Neuron (in vitro differentiated cells): ENCODE measurements around the gene KANSL3.

Experiments
- H2AFZ ChIP-seq: one replicate; pipeline ENCODE4 v1.6.1; 2013; ENCODE audit warnings: low read depth, mild to moderate bottlenecking, inconsistent platforms, low read length, moderate library complexity
- H3K27me3 ChIP-seq: one replicate; pipeline ENCODE4 v1.6.1; 2013; ENCODE audit warnings: low read length; ENCODE audit not compliant: insufficient read depth
- H3K36me3 ChIP-seq: one replicate; pipeline ENCODE4 v1.6.1; 2013; ENCODE audit warnings: low read length; ENCODE audit not compliant: insufficient read depth
- H3K4me1 ChIP-seq: one replicate; pipeline ENCODE4 v1.6.1; 2013; ENCODE audit warnings: low read length; ENCODE audit not compliant: insufficient read depth
- H3K4me3 ChIP-seq: 2 replicates; pipeline ENCODE4 v1.5.1; 2013; ENCODE audit warnings: mild to moderate bottlenecking, low read length, moderate library complexity
- H3K9me3 ChIP-seq: one replicate; pipeline ENCODE4 v1.6.1; 2013; ENCODE audit warnings: low read length

Gene KANSL3

GRCh38 chr2:96616535-96616934 is 21.6 kb downstream of the KANSL3 start:
- H3K36me3 ChIP-seq: peaks cover 70% of the 10 kb centered on the region
- no peaks in the 10 kb centered on the region for H3K9me3 ChIP-seq
- no peaks in the 10 kb centered on the region for H3K27me3 ChIP-seq
- H3K4me3 ChIP-seq: no peak overlapping the region
- H2AFZ ChIP-seq: no peak overlapping the region
- no peaks in the 10 kb centered on the region for H3K4me1 ChIP-seq

DNA sequence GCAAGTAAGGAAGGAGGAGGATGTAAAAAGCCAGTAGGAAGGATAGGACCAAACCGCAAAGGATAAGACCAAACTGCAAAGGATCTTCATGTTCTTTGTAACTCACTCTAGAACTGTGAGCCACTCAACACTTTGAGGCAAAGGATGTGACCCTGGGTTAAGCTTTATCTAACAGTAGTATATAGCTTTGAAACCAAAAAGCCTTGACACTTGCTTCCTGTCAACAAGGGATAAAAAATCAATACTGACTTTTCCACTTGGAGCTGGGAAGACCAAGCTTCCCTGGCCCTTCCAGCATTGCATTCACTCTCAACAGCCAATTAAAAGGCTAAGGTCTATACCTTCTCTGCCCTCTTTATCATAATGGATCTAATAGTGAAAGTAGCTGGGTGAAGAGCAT is 22.0 kb downstream of the KANSL3 start:
- Histone ChIP-seq H2AFZ (no peak overlapping the region), H3K27me3 (no peaks in the 10 kb centered on the region), H3K4me3 (no peak overlapping the region), H3K9me3 (no peaks in the 10 kb centered on the region), H3K4me1 (no peaks in the 10 kb centered on the region), H3K36me3 (peaks cover 75% of the 10 kb centered on the region)

DNA sequence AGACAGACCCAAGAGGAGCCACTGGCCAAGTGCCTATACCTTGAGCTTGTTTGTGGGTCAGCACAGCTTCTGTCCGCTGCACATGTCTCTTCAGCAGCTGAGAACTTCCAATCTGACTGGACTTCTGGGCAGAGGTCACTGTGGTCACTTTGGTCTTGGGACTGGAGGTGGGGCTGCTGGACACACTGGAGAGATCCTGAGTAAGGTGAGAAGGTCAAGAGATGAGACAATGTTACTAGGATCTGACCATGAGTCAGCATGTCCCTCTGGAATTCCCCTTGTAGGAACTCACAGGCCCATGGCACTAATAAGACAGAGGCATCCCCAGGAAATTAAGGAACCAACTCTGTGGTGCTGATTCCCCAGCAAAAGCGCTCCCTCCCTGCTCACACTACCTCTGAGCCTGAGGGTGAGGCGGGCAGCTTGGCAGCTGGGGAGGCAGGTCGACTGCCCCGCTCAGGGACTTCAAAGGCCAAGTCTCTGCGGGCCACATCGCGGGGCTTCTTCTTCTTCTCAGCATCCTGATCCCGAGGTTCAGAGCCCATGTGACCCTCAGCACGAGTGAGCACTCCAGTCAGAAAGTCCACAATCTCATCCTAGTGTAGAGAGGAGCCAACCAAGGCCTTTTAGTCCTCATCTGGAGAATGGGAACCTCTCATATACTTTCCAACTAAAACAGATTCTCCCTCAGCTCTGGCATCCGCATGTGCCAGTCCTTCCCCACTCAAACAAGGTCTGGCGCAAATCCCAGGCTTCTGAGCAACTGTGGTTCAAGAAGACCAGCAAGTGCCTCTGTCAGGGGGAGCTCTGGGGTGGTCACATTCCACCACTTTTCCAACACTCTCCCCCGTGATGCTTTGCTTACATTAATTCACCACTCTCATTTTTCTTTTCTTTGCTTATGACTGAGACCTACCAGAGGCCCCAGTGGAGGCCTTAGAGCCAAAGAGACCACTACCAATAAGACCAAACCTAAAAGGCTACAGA is 29.4 kb downstream of the KANSL3 start:
- H2AFZ ChIP-seq: no peak overlapping the region
- H3K27me3 ChIP-seq: no peaks in the 10 kb centered on the region
- H3K36me3 ChIP-seq: peaks cover 93% of the 10 kb centered on the region
- no peaks in the 10 kb centered on the region for H3K9me3 ChIP-seq
- H3K4me1 ChIP-seq: peaks cover 11% of the 10 kb centered on the region
- no peak overlapping the region for H3K4me3 ChIP-seq

DNA sequence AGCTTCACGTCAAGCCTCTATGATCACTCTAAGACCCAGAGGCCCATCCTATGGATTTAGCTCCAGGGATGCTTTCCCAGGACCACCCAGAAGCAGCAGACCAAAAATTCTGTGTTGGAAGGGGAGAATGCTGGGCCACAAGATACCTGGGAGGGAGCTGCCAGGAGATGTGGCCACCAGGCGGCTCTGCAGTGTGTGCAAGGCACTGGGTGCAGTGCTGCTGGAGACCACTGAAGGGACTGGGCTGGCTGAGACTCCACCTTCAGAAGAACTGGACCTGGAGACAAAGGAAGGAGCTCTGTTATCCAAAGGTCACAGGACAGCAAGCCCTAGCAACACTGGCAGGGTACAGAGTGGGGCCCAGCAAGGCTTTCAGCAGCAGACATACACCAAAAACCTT is 34.0 kb downstream of the KANSL3 start:
- H3K4me3 ChIP-seq: no peak overlapping the region
- H2AFZ ChIP-seq: no peak overlapping the region
- peaks cover 93% of the 10 kb centered on the region for H3K36me3 ChIP-seq
- H3K4me1 ChIP-seq: peaks cover 11% of the 10 kb centered on the region
- H3K27me3 ChIP-seq: no peaks in the 10 kb centered on the region
- H3K9me3 ChIP-seq: no peaks in the 10 kb centered on the region

- no peak overlapping the region for H3K4me3 ChIP-seq
- H3K4me1 ChIP-seq: peaks cover 9% of the 10 kb centered on the region
- no peaks in the 10 kb centered on the region for H3K9me3 ChIP-seq
- H2AFZ ChIP-seq: no peak overlapping the region
- H3K36me3 ChIP-seq: peaks cover 86% of the 10 kb centered on the region
- H3K27me3 ChIP-seq: no peaks in the 10 kb centered on the region
Observed at GRCh38 chr2:96602330-96602823, 35.7 kb downstream of the KANSL3 start.

DNA sequence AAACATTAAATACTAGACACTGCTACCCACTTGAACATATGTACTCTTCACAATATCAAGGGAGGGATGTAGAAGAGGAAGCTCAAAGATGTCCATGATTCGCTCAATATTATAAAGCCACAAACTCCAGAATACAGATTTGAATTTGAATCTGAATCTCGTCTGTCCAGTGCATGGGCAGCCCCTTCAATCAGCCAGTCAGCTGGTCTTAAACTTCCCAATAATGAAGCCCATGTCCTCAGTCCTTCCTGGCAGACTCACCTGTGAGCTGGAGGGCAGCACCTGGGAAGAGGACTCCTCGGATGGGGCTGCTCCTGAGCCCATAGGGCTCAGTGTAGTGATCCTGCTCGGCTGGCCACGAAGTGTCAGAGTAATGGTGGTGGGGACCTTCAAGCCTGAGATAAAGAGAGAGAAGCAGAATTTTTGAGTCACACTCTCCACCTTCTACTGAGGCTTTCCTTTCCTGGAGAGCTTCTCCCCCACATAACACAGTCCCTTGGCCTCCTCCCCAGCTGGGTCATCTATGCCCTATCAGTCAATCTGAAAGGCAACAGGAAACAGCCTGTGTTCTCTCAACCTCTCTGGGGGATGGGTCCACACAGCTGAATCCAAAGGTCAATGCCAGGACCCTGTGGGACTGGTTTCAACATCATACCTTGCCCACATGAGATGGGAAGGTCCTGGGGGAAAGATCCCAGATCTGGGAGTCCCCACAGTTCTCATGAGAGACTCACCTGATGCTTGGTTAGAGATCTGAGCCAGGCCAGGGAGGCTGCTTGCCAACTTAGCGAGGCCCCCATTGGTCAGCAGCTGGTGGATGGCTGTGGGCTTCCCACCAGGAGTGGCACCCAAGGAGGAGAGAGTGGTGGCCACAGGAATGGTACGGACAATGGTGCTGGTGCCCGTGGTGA is 36.5 kb downstream of the KANSL3 start:
- Histone ChIP-seq H3K36me3 (peaks cover 86% of the 10 kb centered on the region), H3K4me1 (peaks cover 2% of the 10 kb centered on the region), H3K4me3 (no peak overlapping the region), H3K27me3 (no peaks in the 10 kb centered on the region), H3K9me3 (no peaks in the 10 kb centered on the region), H2AFZ (no peak overlapping the region)

GRCh38 chr2:96599941-96600340 is 38.2 kb downstream of the KANSL3 start:
- Histone ChIP-seq H3K27me3 (no peaks in the 10 kb centered on the region), H3K36me3 (peaks cover 86% of the 10 kb centered on the region), H3K9me3 (peaks cover 3% of the 10 kb centered on the region), H3K4me3 (no peak overlapping the region), H2AFZ (no peak overlapping the region), H3K4me1 (no peaks in the 10 kb centered on the region)

DNA sequence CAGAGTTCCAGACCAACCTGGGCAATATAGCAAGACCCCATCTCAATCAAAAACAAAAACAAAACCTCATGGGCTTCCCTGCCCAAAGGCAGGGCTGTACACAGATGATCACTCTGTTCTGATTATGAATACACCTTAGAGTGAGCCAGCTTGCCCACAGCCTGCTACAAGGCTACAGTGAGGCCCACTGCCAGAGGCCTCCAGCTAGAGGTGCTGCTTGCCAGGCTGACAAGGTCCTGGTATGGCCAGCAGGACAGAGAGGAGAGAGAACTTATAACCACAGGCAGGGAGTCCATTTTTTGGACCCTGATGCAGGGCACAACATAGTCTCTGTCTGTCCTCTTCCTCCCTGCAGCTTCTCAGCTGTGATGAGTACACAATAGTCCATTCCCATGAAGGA is 41.5 kb downstream of the KANSL3 start:
- Histone ChIP-seq H2AFZ (no peak overlapping the region), H3K27me3 (no peaks in the 10 kb centered on the region), H3K4me3 (no peak overlapping the region), H3K36me3 (peaks cover 87% of the 10 kb centered on the region), H3K9me3 (peaks cover 12% of the 10 kb centered on the region), H3K4me1 (no peaks in the 10 kb centered on the region)

GRCh38 chr2:96594691-96595152 is 43.4 kb downstream of the KANSL3 start:
- peaks cover 70% of the 10 kb centered on the region for H3K36me3 ChIP-seq
- no peaks in the 10 kb centered on the region for H3K4me1 ChIP-seq
- H3K4me3 ChIP-seq: no peak overlapping the region
- peaks cover 12% of the 10 kb centered on the region for H3K9me3 ChIP-seq
- no peak overlapping the region for H2AFZ ChIP-seq
- H3K27me3 ChIP-seq: no peaks in the 10 kb centered on the region

GRCh38 chr2:96594282-96594681 is 43.8 kb downstream of the KANSL3 start:
- Histone ChIP-seq H2AFZ (no peak overlapping the region), H3K27me3 (no peaks in the 10 kb centered on the region), H3K9me3 (peaks cover 12% of the 10 kb centered on the region), H3K4me1 (no peaks in the 10 kb centered on the region), H3K36me3 (peaks cover 68% of the 10 kb centered on the region), H3K4me3 (no peak overlapping the region)

GRCh38 chr2:96591494-96591893 is 46.6 kb downstream of the KANSL3 start:
- H3K4me1 ChIP-seq: no peaks in the 10 kb centered on the region
- peaks cover 12% of the 10 kb centered on the region for H3K9me3 ChIP-seq
- H3K4me3 ChIP-seq: no peak overlapping the region
- peaks cover 51% of the 10 kb centered on the region for H3K36me3 ChIP-seq
- H2AFZ ChIP-seq: no peak overlapping the region
- H3K27me3 ChIP-seq: no peaks in the 10 kb centered on the region

DNA sequence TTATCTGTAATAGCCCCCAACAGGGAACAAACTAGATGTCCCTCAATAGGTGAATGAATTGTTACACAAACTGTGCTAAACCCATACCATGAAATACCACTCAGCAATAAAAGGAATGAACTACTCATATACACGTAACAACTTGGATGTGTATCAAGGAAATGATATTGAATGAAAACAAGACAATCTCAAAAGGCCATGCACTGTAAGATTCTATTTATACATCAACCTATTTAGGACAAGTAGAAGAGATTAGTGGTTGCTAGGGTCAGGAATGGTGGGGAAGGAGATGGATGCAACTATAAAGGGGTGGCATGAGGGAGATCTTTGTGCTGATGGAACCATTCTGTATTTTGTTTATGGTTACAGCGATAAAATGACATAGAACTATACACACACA is 47.1 kb downstream of the KANSL3 start:
- Histone ChIP-seq H3K36me3 (peaks cover 47% of the 10 kb centered on the region), H3K9me3 (peaks cover 12% of the 10 kb centered on the region), H2AFZ (no peak overlapping the region), H3K4me3 (no peak overlapping the region), H3K27me3 (no peaks in the 10 kb centered on the region), H3K4me1 (no peaks in the 10 kb centered on the region)

- H2AFZ ChIP-seq: no peak overlapping the region
Observed at GRCh38 chr2:96587843-96588242, 50.3 kb downstream of the KANSL3 start.

More at GRCh38 chr2:96587843-96588242, 50.3 kb downstream of the KANSL3 start:
- Histone ChIP-seq H3K4me3 (no peak overlapping the region), H3K36me3 (peaks cover 20% of the 10 kb centered on the region), H3K27me3 (no peaks in the 10 kb centered on the region), H3K4me1 (no peaks in the 10 kb centered on the region), H3K9me3 (peaks cover under 1% of the 10 kb centered on the region)
